HG03354 (cell line): Measurements from ENCODE around the gene MMS19.
"Not testable (repeated sequence)": the region's sequence is repeated elsewhere in the genome, so short reads cannot be mapped to it uniquely, and the experiment has no call there.

Experiments used
- ATAC-seq: cut with Tn5 transposase; IDR thresholded peaks from one replicate; pipeline ENCODE4 v1.9.1; 2021; ENCODE audit warnings: mild to moderate bottlenecking; ENCODE audit not compliant: unreplicated experiment, poor library complexity, severe bottlenecking

The MMS19 gene

DNA sequence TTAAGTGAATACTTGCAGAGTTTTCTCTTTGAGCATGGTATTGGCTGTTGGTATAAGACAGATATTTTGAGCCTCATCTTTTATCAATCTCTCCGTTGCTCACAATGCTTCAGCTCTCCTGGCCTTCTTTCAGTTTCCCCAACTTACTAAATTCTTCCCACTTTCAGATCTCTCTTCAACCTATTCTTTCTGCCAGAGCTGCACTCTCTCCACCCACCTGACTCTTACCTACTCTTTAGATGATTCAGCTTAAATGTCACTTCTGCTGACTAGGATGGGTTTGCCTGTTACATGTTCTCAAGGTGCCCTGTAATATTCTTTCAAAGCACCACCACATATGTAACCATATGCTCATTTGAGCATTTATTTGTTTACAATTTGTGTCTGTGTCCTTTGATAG, 54.0 kb downstream of the MMS19 start:
- ATAC-seq = no peak

DNA sequence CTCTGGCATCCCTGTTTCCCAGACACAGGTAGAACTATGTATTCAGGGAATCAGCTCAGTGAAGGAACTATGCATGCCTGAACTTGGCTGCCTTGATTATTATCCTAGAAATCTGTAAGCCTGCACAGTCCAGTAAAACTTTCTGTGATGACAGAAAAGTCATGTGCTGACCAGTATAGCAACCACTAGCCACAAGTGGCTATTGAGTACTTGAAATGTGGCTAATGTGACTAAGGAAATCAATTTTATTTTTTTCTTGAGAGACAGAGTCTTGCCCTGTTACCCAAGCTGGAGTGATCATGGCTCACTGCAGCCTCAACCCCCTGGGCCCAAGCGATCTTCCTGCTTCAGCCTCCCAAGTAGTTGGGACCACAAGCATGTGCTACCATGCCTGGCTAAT, 55.9 kb downstream of the MMS19 start:
- ATAC-seq = no peak

DNA sequence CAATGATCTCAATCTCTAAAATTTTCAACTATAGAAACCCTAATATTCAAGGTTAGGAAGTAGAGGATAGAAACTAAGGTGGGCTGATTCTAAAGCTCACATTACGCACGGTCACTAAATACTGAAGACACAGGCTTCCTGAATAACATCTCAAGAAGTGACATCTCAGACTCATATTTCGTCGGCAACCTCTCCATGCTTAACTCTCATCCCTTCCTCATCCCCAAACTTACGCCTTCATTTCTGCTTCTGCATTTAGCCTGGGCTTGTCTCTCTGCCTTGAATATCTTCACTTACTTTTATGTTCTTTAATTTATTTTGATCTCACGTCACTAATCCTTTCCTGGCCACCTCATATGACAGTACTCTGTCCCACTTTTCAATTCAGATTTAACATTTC, 63.0 kb downstream of the MMS19 start:
- ATAC-seq = no peak

DNA sequence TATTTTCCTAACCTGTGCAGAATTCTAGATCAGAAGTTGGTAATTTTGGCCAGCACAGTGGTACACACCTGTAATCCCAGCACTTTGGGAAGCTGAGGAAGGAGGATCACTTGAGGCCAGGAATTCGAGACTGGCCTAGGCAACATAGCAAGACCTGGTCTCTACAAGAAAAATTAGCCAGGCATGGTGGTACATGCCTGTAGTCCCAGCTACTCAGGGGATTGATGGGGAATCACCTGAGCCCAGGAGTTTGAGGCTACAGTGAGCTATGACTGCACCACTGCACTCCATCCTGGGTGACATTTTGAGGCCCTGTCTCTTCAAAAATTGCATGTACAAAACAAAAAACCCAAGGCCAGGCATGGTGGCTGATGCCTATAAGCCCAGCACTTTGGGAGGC, 63.7 kb downstream of the MMS19 start:
- no peak for ATAC-seq

DNA sequence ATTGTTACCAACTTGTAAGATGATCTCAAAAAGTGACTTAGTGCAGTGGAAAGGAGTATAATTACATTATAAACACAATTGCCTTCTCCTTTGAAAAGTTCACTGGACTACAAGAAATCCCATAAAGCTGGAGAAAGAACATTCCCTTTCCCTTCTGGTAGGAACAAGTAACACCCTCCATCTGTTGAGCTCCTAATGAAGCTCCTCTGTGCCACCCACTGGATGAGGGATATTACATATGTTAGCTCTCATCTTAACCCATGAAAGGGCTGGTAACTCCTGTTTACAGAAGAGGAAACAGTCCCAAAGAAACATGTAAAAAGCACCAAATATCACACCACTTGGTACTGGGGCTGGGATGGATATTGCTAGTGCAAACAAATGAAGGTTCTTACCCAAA, 64.2 kb downstream of the MMS19 start:
- no peak for ATAC-seq

DNA sequence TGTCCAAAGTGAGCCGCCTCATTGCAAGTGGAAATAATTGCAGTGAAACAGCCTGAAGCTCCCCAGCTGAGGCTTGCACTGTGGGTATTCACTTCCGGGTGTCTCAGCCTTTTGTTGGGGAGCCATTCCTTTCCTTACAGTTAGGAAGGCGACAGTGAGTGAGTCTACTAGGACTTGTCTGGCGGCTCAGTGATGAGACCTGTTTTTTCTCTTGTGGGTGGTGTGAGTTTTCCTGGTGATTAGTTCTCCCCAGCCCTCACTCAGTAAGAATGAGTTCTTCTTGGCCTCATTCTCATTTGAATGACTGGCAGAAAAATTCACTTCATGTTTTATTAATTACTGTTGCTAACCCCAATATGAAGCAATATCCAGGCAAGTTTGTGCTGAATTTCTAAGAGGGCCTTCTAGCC, 69.6 kb downstream of the MMS19 start:
- no peak for ATAC-seq

DNA sequence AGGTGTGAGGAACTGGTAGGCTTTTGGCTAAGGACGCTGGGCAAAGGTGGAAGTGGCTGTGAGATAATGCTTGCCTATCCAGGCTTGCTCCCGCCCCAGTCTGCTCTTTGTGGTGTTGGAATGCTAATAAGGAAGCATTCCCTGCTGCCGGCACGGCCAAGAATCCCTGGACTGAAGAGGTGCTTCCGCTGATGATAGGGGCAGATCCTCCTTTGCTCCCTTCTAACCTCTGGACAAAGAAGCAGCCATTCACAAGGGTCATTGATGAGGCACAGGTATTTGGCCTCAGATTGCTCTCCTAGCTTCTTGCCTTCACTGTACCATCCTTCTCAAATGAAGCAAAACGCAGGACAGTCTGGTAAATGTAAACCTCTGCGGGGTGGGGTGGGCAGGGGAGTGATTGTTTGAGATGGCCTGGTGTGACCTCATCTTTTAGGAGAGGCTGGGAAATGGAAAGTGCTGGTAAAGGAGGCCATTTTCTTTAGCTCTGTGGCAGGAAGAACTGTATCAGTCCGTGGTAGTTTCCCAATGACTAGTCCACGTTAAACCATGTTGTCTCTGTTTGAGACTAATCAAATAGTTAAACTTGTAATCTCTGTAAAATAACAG, 70.5 kb downstream of the MMS19 start:
- no peak for ATAC-seq

DNA sequence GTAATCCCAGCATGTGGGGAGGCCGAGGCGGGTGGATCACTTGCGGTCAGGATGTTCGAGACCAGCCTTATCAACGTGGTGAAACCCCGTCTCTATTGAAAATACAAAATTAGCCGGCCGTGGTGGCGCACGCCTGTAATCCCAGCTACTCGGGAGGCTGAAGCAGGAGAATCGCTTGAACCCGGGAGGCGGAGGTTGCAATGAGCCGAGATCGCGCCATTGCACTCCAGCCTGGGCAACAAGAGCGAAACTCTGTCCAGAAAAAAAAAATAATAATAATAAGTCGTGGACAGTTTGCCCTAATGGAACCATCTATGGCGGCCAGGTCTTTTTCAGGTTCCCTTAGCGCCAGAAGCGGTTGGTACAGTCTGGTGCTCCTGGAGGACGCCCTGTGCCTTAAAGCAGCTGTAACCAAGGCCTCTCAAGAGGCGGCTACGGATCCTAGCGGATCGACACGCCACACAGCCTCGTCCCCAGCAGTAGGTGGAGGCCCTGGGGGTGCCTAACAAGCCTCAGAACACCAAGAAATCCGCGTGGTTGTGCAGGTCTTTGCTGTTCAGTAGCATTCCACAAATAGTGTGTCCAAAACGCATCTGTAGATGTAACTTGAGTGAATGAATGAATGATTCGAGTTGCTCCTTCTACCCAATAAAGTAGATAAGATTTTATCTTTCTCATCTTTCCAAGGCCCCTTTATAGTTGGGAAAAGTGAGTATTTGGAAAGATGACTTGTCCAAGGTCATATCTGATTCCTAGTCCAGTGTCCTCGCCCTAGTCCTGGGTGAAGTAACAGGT, 71.2 kb downstream of the MMS19 start:
- no peak for ATAC-seq

DNA sequence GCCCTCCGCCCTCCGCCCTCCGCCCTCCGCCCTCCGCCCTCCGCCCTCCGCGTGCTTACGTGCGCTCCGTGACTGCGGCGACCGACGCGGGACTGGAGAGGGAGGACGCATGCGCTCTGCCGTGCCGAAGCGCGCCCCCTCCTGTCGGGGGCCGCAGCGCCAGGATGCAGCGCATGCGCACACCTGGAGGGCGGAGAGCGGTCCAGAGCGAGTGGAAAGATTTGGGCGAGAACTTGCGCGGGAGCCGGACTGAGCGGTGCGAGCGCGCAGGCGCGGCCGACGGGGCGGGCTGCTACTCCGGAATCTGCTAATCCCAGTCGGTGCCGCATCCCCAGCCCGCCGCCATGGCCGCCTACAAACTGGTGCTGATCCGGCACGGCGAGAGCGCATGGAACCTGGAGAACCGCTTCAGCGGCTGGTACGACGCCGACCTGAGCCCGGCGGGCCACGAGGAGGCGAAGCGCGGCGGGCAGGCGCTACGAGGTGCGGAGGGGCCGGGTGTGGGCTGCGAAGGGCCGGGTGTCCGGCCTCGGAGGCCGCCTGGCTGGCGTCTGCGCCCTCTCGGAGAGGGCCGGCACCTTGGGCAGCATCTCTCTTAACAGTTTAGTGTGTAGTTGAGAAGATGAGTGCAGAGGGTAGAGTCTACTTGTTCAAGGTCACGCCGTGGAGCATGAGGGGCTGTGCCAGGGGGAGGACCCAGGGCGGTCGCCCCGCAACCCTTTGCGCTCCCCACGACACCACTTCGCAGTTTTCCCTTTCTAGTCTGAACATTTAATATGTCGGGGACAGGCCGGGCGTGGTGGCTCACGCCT, 72.1 kb downstream of the MMS19 start, which contains the start of gene PGAM1:
TSS of gene PGAM1 (plus strand) at position 228 of the 812 bp plus-strand sequence. CDS start at position 345, 117 bp downstream.
- peak; percentile 90 for ATAC-seq

DNA sequence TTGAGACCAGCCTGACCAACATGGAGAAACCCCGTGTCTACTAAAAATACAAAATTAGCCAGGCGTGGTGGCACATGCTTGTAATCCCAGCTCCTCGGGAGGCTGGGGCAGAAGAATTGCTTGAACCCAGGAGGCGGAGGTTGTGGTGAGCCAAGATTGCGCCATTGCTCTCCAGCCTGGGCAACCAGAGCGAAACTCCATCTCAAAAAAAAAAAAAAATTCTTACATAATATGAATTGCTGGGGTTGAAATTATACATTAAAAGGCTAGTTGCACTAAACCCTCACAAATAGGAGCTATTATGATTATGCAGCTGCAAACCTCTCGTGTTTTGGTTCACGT, 74.5 kb downstream of the MMS19 start:
- not testable (repeated sequence) for ATAC-seq

DNA sequence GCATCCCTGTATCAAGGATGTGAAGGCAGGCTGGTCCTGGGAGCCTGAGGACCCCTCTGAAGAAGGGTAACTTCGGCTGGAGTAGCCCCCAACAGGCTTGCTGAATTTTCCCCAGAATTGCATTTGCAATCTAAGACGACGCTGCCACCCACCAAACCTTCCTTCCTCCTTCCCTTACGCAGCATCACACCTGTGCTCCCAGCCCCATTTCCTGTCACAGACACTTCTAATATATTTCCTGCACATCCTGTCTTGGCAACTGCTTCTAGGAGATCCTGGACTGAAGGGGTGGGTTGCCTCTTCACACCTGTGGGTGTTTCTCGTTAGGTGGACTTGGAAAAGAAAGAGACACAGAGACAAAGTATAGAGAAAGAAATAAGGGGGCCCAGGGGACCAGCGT, 81.7 kb downstream of the MMS19 start:
- no peak for ATAC-seq

DNA sequence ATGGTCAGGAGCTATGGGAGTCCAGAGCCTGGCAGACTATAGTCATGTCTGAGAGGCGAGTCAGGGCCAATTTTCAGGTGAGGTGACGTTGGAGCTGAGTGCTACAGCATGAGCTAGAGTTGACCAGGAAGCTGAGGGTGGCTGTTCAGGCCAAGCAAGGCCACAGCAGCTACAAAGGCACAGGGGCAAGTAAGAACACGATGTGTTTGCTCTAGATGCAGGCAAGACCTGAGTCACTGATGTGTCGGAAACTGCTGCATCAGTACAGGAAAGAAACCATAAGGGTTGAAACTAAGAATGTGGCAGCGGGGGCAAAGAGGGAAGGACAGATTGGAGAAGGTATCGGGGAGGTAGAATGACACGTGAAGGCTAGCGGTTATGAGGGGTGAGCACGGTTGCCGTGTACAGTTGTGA, 85.3 kb downstream of the MMS19 start:
- no peak for ATAC-seq

DNA sequence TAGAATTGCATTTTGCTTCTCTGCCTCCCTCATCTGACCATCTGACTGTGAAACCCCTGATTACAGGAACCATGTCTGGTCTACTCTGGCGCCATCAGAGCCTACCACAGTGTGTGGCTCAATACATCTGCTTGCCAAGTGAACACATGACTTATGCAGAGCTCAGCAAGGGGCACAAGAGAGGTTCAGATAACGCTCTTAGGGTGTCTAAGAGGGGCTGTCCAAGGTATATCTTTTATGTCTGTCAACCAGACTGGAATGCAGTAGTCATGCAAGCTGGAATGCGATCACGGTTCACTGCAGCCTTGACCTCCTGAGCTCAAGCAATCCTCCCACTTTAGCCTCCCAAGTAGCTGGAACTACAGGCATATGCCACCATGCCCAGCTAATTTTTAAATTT, 86.8 kb downstream of the MMS19 start:
- no peak for ATAC-seq

DNA sequence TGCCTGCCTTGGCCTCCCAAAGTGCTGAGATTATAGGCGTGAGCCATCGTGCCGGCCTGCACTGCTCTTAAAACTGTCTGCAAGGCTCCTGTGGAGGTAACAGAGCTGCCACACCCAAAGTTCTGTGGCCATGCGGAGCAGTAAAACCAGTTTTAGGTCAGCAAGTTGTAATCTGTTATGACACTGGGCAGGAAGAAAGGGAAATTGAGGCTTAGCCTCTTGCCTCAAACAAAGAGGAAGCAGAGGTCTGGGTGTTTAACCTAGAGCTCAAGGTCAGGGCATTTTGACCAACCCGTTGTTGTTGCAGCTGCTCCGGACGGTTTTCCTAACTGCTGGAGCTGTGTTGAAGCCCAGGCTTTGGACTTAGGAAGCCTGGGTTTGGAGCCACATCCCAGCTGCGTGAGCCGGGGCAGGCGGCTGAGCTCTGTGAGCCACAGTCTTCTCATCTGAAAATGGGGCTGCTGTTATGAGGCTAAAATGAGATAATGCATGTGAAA, 89.7 kb downstream of the MMS19 start:
- ATAC-seq = no peak
